Effector CD4-positive, alpha-beta T cell (primary cell): Measurements from ENCODE around the gene PARD3B.
"Not testable (repeated sequence)": the region's sequence is repeated elsewhere in the genome, so short reads cannot be mapped to it uniquely, and the experiment has no call there.

Source experiments
- DNase-seq: peaks from one replicate; pipeline ENCODE4 v3.0.0-alpha.2; 2020

Gene PARD3B

DNA sequence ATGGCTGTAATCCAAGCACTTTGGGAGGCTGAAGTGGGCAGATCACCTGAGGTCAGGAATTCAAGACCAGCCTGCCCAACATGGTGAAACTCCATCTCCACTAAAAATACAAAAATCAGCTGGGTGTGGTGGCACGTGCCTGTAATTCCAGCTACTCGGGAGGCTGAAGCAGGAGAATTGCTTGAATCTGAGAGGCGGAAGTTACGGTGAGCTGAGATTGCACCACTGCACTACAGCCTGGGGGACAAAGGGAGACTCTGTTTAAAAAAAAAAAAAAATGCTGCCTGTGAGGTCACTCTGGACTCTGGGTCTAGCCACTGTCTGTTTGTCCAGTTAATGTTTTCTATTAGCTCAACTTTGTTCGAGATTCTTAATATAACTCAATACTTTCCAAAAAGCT, 673.5 kb downstream of the PARD3B start:
- DNase-seq = not testable (repeated sequence)

DNA sequence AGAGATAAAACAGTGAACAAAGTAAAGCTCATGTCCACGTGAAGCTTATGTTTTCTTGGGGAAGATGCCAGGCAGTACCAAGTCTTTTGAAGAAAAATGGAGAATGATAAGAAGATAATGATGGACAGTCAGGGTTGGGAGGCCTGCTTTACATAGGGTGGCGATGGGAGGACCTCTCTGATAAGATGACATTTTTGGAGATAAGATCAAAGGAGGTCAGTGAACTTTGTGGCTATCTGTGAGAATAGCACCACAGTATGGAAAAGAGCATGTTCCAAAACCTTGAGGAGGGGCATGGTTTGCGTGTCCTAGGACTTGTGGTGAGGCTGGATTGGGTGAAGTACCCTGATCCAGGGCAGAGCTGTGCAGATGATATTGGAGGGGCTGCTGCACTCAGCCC, 675.3 kb downstream of the PARD3B start:
- DNase-seq = no peak

DNA sequence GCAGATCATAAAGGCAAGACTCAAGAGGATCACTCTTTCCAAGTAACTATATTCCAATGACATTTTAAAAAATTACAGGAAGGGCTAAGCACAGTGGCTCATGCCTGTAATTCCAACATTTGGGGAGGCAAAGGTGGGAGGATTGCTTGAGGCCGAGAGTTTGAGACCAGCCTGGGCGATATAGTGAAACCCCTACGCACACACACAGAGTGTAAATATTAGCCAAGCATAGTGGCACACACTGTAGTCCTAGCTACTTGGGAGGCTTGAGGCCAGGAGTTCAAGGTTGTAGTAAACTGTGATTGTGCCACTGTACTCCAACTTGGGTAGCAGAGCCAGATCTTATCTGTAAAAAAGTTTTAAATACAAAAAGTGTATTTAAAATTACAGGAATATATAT, 686.8 kb downstream of the PARD3B start:
- DNase-seq = no peak

DNA sequence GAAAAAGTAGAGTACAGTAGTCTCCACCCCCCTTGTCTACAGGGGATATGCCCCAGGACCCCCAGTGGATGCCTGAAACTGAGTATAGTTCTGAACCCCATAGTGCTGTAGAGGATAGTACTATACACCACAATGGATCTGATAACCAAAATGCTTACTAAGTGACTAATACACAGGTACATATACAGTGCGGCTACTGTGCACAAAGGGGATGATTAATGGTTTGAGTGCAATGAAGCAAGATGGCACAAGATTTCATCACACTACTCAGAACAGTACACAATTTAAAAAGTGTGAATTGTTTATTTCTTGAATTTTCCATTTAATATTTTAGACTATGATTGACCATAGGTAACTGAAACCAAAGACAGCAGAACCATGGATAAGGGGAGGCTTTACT, 690.2 kb downstream of the PARD3B start:
- DNase-seq = no peak

DNA sequence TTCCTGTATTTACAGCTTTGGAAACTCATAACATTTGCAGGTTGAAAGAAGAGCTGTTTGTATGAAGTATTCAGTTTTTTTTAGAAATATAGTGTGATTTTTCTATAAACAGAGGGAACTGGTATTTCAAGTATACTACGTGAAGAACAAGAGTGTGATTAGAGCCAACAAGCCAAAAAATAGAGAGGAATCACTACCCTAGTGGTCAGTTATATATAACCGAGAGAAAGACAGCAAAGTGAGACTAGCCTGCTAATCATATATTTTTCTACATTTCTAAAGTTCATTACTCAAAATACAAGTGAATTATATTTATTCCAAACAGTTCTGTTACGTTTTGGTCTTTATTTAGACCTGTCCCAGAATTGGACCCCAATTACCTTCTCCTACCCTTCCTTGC, 692.2 kb downstream of the PARD3B start:
- DNase-seq = no peak

DNA sequence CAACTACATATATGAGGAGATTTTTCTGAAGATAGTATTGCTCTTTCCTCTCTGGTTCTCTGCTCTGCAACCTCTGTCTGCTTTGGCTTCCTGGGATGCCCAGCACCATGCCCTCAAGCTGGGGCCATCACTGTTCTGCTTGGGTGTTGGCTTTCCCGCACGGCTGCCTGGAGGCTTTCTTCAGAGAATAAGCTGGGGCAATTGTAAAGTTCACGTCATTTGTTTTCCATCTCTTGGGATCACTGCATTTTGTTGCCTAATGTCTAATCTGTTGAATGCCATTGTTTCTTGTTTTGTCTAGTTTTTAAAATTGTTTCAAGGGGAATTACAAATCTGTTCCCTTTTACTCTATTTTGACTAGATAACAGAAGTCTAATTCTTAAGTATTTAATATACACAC, 699.7 kb downstream of the PARD3B start:
- no peak for DNase-seq

DNA sequence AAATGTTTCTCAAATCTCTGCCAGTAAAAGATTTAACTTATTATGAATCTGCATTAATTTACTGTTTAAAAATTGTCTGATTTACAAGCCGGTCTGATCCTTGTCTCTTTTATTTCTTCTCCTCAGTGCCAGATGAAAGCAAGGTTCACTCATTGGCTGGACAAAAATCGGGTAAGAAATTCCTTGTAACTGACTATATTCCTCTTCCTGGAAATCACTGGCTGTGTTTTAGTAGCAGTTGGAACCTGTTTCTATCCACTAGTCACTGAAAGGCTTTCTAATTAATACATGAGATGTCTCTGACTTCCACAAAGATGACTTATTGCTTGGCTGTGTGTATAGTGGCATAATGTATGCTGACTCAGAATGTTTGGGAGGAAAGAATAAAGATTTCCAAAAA, 700.4 kb downstream of the PARD3B start:
- no peak for DNase-seq

DNA sequence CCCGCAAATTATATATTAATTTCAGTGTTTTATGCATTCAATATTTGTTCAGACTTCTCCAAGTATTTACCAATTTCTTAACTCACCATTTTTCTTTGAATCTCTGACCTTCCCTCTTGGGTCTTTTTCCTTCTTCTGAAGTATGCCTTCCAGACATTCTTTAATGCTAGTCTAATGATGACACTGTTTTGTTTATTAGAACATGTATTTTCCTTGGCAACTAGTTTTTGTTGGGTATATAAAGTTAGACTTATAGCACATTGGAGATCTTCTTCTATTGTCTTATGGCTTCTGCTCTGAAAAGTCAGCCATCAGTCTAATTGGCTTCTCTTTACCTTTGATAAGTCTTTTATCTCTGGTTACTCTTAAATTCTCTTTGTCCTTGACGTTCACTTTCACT, 713.8 kb downstream of the PARD3B start:
- DNase-seq = no peak

DNA sequence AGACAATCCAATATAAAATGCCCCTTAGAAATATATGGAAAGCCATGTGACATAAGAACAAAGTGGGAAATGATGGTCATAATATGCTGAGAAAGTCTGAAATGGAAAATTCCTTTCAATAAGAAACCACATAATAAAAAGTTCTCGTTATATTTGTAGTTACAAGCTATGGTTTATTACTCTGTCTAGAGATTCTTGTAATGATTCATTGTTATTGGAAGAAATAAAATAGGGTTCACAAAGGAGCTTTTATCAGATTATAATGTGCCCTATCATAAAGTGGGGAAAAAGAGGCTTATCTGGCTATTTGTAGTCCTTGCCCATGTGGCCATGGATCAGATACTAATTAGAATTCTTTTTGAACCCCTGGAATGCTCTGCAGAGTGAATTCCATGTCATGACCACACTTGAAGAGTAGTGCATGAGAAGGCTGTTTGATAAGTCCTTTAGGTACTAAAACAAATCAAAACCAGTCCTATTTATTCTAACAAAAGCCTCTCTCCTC, 716.3 kb downstream of the PARD3B start:
- no peak for DNase-seq

DNA sequence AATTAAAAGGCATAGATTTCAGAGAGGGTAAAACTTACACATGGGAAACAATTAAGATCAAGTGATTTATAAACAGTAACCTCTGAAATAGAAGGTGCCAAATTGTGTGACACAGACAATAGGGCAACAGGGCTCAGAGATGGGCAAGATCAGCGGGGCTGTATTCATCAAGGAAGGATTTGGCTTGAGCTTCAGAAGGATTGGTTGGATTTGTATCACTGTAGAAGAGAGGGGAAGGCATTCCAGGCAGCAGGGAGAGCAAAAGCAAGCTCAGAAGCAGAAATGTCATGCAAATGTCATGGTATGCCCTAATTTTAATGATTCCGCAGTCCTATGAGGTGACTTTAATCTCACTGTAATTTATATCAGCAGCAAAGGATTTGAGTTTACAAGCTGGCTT, 722.0 kb downstream of the PARD3B start:
- DNase-seq = no peak

DNA sequence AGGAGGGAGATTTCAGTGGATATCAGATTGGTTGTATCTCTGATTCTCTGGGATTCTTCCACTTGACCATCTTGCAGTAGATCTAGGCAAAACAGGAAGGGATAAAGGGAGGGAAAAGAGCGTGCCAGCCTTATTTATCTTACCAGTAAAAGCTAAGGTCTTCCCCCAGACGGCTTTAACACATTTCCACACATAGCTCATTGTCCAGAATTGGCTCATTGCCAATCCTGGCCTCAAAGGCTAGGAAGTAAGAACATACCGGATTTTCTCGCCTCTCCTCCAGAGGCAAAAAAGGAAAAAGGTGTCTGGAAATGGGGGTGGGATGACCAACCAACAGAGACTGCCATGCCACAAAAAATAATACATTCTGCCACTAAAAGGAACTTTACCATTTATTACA, 725.4 kb downstream of the PARD3B start:
- DNase-seq = no peak

DNA sequence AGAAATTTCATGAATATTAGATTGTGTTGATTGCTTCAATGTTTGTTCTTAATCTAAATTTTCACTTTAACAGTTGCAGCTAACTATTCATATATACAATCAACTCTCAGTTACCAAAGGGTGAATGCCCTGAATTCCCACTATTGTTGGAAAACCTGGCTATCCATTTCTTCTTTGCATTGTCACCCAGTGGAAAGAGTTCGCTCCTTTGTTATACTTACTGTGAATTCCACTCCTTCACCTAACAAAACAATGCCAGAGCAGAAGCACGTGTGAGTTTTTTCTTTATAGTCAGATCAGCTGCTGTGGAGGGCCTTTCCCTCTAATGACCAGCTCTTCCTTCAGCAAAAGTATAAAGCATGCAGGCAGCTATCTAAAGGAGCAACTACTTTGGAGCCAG, 727.9 kb downstream of the PARD3B start:
- no peak for DNase-seq

DNA sequence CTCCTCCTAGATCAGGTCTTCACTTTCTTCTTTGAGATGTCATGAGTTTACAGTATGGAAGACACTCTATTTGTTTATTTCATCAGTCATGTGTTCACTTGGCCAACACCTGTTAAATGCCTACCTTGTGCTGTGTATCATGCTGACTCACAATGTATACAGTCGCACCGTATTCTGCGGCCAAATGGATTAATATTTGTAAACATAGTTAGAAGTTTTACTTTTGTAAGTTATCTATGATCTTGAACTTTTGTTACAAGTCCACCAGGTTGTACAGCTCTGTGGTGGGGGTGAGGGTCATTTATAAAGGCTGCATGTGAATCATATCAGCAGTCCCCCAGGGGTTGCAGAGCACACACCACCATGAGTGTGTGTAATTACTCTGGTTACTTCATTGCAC, 728.4 kb downstream of the PARD3B start:
- DNase-seq = no peak

DNA sequence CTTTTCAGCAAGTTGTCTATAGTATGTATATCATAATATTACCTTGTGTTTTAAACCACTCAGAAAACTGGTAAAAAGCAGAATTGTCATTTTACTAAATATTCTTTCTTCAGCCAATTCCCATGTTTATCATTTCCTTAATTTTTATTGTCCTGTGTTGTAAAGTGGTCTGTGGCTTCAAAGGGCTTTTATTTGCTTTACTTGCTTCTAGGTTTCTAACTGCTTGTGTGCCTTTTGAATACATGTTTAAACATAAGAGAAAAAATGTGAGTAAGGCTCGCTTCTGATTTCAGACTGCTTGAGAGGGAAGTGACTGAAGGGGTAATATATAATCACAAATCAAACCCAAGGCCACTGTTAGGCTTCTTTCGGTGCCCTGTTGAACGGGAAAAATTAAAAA, 729.5 kb downstream of the PARD3B start:
- no peak for DNase-seq

DNA sequence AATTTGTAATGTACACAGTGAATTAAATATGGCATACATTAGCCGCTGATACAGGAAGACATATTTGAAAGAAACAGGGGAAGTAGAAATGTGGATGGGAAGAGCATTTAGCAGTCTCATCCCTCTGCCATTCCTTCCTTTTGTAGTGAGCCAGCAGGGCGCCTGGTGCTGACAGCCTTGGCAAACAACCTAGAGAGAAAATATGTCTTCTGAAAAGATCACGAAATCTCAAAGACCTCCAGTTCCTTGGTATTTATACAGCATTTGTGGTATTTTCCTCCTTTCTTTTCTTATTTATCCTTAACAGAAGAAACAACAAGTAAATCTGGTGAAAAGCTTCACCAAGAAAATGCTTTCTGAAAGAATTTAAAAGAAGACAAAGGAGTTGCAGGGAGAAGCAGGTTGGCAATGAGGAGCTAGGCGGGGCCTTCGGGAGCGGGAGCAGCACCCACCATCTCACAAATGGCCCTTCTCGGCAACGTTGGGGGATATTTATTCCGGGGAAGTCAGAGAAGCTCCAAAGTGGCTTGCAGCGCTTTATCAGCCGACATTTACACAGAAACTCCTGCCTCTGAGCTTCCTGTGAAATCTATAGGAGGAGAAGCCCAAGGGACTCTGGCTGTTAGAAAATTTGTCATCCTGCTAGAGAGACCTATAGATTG, 731.0 kb downstream of the PARD3B start:
- no peak for DNase-seq

DNA sequence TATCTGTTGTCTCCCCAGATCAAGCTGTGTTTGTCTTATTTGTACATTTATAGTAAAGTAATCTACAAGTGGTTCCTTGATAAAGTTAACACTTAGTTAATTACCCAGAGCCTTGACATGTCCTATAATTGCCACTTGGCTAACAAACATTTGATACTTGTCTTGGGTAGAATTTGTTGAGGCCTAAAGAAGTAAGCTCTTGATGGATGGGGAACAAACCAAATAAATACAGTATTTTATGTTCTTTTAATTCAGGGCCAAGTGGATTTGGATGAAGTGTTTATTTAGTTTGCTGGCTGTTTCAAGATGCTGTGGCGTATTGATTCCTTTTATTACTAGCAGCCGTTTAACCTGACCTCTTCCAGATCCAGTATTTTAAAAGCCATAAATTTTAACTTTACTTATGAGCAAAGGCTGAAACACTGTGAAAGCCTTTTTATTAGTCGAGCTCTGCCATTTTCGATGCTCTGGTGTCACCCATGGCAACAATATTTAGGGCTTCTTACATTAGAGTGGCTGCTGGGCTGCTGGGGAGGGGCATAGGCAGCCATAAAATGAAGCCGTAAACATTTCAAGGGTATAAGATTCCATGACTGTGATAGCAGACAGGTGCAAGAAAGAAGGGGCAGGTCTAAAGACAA, 735.4 kb downstream of the PARD3B start:
- DNase-seq = no peak

DNA sequence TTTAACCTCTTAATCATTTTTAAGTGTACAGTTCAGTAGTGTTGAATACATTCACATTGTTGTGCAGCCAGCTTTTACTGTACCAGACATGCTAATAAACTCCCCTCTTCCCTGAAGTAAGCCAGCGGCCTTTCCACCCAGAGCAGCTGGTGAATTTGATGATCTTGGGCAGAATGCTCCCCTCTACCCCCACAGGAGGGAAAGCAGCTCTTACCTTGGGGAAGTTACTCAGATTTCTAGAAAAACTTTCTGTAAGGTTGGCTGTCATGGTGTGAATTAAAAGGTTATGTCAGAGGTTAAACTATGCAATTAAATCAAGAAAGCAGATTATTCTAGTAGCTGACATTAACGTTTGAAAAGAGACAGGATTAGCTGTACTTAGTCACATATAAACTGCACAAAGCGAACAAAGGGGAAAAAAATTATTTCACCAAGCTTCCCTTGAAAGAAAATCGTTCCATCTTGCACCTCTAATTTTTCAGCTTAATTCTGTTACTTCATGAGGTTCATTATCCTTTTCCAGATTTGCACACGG, 738.5 kb downstream of the PARD3B start:
- no peak for DNase-seq

DNA sequence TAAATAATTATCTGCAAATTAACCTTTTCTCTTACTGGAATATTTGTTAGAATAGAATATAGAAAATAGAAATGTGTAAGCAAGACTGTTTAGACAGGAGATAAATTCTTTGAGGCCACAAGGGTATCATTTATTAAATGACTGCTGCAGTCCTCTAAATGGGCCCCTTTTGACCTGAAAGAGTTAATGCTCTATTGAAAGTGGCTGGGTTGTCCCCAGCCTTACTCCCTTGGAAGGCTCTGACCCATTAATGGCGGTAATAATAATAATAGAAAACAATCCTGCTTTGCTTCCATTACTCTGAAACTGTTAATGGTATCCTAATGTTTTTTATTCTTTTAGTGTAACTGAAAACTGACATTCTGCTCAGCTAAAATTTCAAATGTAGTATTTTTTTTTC, 739.1 kb downstream of the PARD3B start:
- DNase-seq = no peak

DNA sequence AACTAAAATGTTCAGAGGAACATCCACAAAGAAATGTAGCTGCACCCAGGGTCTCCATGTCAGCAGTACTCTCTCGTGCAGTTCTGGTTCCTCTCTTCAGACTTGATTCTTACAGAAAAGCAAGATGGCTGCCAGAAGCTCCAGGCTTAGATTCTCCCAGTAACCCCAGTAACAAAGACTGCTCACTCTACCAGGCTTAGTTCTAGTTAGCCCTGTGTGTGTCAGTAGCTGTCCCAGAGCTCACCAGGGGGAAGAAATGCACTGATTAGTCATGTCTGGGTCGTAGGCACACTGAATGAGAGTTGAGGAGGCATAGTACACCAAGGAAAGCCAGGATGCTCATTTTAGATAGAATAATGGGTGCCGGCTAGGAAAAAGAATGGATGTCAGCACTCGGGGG, 742.0 kb downstream of the PARD3B start:
- no peak for DNase-seq

DNA sequence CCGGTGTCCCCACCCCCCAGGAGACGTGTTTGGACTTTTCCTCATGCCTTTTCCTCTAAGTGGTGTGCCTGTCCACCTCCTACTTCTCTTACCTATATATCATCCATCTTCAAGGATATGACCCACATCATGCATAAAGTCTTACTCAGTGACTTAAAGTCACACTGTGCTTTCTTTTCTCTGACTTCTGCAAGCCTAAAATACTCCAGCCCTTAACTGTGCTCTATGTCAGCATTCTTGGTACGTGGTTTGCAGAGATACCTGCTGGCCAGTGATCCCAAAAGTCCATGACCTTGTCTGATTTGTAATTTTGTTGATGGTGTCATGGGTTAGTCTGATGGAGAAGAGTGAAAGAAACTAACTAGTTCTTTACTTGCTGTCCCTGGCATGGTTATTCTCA, 743.4 kb downstream of the PARD3B start:
- DNase-seq = no peak

DNA sequence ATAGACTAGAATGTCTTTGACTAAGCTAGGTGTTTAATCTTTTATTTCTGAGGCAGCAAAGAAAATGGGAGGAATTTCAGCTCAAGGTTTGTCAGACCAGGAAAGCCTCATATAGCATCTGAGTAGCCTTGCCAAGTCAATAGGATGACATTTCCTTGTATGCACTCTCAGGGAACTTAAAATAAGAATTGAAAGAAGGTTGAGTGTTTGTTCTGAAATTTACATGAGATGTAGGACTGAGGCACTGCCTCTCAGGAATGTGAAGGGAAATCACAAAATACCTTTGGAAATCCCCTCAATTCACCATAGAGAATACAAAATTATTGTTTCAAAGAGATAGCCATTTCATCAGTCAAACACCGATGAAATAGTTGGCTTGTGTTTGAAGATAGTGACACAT, 745.0 kb downstream of the PARD3B start:
- no peak for DNase-seq

DNA sequence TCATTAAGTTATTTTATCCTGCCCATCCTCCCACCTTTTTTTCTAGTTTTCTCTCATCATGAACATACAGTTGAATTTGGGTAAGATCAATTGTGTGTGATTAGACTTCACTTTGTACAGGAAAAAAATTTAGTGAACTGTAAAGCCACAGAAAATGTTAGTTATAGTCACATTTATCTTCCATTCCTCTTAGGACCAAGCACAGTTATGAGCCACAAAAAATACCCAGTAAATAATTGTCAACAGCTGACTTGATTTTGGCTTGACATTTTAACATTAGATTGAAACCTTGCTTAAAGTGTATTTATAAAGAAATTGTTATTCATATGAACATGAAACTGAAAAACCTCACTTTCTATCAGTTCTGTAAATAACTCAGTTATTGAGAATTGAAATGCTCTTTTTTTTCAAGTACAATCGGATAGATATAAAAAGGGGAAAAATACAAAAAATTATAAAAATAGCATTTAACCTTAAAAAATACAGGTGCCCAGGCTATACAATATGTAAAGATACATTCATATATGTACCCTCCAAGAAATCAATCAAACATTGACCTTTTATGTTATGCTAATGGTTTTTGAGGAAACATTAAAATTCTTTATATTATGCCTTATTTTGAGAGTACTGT, 747.5 kb downstream of the PARD3B start:
- DNase-seq = no peak

DNA sequence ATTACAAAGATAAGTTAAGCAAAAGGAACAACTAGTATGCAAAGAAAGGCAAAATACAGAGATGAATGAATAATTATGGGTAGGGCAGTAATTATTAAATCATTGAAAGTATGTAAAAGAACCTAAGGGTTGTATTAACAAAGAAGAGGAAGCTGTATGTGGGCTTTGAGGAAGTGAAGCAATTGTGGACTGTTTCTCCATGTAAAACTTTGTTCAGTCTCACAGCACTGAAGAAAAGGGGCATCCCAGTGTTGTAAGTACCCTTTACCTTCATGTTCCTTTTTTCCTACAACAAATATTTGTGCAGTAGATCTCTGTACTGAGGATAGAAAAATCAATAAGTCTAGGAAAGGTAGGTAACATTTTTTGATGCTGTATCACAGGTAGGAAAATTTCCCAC, 748.3 kb downstream of the PARD3B start:
- DNase-seq = no peak

DNA sequence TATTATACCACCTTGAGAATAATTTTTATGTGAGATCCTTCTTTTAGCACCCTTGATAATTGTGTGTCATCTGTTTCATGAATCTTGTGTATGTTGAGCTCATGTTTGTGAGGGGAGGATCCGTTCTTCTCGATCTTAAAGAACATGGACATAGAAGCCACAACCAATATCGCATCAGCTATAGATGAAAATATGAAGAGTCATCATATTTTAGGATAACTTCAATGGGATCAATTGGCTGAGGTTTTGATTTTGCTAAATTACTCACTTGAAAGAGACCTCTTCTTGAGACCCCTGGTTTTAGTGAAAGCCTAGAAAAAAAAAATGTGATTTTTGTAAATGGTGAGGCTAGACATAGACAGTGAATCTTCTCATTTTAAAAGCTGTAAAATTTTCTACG, 751.7 kb downstream of the PARD3B start:
- DNase-seq = no peak
